ENCODE results near the gene ENKD1. TPM values are rescaled to one million over a fixed set of nuclear protein-coding genes. Genes with fewer than 3 reads are reported as not detected.

ENKD1 gene
- total and polyA plus RNA-seq, 9 donors: 8.0 to 45.6 (median 21.7) TPM

GRCh38 chr16:67659675-67660563, 6.6 kb downstream of the ENKD1 start, which contains the start of gene ACD:
Gene ACD (minus strand): TSS chr16:67660260. CDS start chr16:67660220, 40 bp downstream.
- H3K9me3 ChIP-seq: no peaks in the 10 kb centered on the region
- peak within 1 kb of the TSS; percentile 82 to 88 for H3K27ac ChIP-seq
- no peak for TF ChIP-seq EP300 (IDR thresholded peaks at IDR 0.05)
- peak; percentile 95 for TF ChIP-seq POLR2A (IDR thresholded peaks at IDR 0.05)
- peak within 1 kb of the TSS; percentile 90 for H3K4me3 ChIP-seq
- intact Hi-C loops (cut with DNase I): loop anchor here in 2 of 4 donors (5.0 to 10.0 kb wide), 3 partner anchors 135 to 433 kb away; partner anchors contain the start of genes CTRL (in 1 of the 2), PSMB10 (in 1 of the 2), RIPOR1 (in 1 of the 2) and TMEM208 (in 1 of the 2)
- H3K36me3 ChIP-seq: no peaks in the 10 kb centered on the region
- WGBS, 3 donors: 0 to 1% (median 0%) methylated on average over 74 to 83 of the region's 83 CpGs
- H3K4me1 ChIP-seq (ENCODE audit: insufficient read depth): peaks cover 5% of the 10 kb centered on the region
- peak; percentile 89 to 96 (median 92) for DNase-seq
- H3K27me3 ChIP-seq: no peaks in the 10 kb centered on the region

DNA sequence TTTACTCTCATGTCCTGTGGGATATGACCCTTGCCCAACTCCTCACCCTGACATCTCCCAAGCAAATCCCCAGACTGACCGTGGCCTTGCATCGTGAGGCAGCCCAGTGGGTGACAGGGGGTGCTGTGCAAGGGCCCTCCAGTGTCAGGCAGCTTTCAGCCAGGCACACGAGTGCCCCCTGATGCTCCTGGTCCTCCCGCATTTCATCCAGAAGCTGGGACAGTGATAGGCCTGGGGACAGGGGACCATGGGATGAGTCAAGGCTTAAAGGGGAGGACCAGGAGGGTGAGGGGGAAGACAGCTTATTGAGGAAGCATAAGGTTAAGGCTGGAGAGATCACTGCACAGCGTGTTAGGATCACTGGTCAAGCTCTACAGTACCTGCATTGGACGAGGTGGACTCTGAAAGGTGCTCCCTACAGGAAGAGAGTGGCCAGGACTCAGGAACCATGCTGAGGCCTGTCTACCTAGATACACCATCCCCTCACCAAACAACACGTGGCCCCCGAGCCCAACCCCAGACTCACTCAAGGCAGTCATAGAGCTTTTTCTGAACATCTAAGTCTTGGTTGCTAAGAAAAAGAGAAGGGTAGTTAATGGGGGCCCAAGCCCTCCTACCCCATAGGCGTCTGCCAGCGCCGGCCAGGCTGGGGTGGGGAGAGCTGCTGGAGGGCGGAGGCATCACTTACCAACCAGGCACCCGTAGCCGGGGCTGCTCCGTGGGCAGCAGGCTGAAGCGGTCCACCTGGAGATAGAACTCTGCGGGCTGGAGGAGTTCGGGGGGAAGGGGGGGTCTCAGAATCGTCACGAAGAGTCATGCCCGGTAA, 7.5 kb downstream of the ENKD1 start:
- no peaks in the 10 kb centered on the region for H3K9me3 ChIP-seq
- H3K27me3 ChIP-seq: no peaks in the 10 kb centered on the region
- WGBS, 3 donors: 29 to 32% (median 31%) methylated on average over 21 of the region's 21 CpGs
- no peaks in the 10 kb centered on the region for H3K36me3 ChIP-seq
- H3K4me1 ChIP-seq (ENCODE audit: insufficient read depth): peaks cover 5% of the 10 kb centered on the region
- no peak overlapping the region for H3K27ac ChIP-seq
- TF ChIP-seq CTCF (IDR thresholded peaks at IDR 0.05) (no peak), EP300 (IDR thresholded peaks at IDR 0.05) (no peak), POLR2A (IDR thresholded peaks at IDR 0.05) (no peak)
- peak overlapping the region; percentile 90 for H3K4me3 ChIP-seq
- peak in 1 of 5 donors; percentile 34 for DNase-seq
- intact Hi-C loops (cut with DNase I): no loop called here

DNA sequence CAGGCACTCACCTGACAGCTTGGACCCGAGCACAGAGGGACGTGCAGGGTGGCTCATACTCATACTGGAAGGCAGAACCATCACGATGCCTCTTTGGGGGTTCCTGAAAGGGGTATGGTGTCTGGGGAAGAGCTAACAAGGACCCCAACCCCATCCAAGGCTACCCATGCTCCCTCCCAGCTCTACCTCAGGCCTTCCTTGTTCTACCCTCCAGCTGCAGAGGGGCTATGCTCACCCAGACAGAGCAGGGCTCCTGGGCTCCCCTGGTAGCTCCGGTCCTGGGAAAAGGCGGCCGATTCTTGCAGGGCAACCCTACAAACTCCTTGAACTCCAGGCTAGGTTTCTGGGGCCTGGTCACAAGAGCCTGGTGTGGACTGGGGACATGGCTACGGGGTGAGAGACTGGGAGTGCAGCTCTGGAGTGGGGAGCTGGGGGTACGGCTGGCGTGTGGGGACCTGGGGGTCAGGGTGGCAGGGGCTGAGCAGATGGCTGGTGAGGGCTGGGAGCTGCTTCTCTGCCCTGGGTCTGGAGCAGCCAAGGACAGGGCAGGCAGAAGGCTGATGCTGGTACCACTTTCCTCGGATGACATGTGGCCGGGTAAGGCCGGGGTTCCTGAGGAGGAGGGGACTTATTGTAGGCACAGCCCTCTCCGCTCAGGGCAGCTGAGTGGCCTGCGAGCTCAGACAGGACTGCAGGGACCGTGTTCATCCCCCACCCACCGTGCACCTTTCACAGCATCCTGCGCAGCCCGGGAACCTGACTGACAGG, 8.6 kb downstream of the ENKD1 start:
- peaks cover 10% of the 10 kb centered on the region for H3K4me1 ChIP-seq (ENCODE audit: insufficient read depth)
- intact Hi-C loops (cut with DNase I): no loop called here
- WGBS, 3 donors: 90 to 91% (median 91%) methylated on average over 18 of the region's 18 CpGs

More for the DNA sequence above, 8.6 kb downstream of the ENKD1 start:
- peak in 1 of 5 donors; percentile 29 for DNase-seq
- Histone ChIP-seq H3K27me3 (no peaks in the 10 kb centered on the region), H3K9me3 (no peaks in the 10 kb centered on the region), H3K36me3 (no peaks in the 10 kb centered on the region), H3K4me3 (no peak overlapping the region), H3K27ac (no peak overlapping the region)
- TF ChIP-seq EP300 (IDR thresholded peaks at IDR 0.05) (no peak), POLR2A (IDR thresholded peaks at IDR 0.05) (no peak), CTCF (IDR thresholded peaks at IDR 0.05) (no peak)
